ENCODE results near the gene PPP2R2D.

DNA sequence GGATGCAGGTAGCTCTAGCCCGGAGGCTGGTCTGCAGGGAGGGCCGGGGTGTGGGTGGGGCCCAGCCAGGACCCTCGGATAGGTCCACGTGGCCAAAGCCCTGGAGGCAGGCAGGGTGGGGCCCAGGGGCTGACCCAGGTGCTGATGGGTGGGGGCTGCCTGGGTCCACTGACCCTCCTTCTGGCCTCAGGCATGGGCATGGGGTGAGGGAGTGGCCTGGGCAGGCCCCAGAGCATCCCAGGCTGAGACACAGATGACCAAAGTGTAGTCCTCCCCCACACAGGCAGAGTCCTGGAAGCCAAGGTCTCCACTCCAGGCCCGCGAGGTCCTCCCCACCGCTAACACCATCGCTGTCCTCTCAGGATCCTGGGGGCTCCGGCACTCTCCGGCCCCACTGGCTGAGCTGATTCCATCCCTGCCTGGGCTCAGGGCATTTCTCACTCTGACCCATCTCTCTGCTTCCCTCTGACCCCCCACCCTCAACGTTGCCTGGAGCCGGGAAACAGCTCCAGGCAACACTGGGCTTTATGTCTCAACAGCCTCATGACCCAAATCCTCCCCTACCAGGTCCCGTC, 20.7 kb upstream of the PPP2R2D start:
- TF ChIP-seq, protein P1, sequence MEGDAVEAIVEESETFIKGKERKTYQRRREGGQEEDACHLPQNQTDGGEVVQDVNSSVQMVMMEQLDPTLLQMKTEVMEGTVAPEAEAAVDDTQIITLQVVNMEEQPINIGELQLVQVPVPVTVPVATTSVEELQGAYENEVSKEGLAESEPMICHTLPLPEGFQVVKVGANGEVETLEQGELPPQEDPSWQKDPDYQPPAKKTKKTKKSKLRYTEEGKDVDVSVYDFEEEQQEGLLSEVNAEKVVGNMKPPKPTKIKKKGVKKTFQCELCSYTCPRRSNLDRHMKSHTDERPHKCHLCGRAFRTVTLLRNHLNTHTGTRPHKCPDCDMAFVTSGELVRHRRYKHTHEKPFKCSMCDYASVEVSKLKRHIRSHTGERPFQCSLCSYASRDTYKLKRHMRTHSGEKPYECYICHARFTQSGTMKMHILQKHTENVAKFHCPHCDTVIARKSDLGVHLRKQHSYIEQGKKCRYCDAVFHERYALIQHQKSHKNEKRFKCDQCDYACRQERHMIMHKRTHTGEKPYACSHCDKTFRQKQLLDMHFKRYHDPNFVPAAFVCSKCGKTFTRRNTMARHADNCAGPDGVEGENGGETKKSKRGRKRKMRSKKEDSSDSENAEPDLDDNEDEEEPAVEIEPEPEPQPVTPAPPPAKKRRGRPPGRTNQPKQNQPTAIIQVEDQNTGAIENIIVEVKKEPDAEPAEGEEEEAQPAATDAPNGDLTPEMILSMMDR (IDR thresholded peaks at IDR 0.05 in 4 of 5, conservative IDR thresholded peaks at IDR 0.05 in 1 of 5), result no peak
- no peak for TF ChIP-seq POLR2A (IDR thresholded peaks at IDR 0.05)

All from gastrocnemius medialis (tissue), 4 donors.